ENCODE results near the gene LTBP1.
"Not testable (repeated sequence)": the region's sequence is repeated elsewhere in the genome, so short reads cannot be mapped to it uniquely, and the experiment has no call there.

Gene LTBP1, protein sequence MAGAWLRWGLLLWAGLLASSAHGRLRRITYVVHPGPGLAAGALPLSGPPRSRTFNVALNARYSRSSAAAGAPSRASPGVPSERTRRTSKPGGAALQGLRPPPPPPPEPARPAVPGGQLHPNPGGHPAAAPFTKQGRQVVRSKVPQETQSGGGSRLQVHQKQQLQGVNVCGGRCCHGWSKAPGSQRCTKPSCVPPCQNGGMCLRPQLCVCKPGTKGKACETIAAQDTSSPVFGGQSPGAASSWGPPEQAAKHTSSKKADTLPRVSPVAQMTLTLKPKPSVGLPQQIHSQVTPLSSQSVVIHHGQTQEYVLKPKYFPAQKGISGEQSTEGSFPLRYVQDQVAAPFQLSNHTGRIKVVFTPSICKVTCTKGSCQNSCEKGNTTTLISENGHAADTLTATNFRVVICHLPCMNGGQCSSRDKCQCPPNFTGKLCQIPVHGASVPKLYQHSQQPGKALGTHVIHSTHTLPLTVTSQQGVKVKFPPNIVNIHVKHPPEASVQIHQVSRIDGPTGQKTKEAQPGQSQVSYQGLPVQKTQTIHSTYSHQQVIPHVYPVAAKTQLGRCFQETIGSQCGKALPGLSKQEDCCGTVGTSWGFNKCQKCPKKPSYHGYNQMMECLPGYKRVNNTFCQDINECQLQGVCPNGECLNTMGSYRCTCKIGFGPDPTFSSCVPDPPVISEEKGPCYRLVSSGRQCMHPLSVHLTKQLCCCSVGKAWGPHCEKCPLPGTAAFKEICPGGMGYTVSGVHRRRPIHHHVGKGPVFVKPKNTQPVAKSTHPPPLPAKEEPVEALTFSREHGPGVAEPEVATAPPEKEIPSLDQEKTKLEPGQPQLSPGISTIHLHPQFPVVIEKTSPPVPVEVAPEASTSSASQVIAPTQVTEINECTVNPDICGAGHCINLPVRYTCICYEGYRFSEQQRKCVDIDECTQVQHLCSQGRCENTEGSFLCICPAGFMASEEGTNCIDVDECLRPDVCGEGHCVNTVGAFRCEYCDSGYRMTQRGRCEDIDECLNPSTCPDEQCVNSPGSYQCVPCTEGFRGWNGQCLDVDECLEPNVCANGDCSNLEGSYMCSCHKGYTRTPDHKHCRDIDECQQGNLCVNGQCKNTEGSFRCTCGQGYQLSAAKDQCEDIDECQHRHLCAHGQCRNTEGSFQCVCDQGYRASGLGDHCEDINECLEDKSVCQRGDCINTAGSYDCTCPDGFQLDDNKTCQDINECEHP (N-terminal part only)

DNA sequence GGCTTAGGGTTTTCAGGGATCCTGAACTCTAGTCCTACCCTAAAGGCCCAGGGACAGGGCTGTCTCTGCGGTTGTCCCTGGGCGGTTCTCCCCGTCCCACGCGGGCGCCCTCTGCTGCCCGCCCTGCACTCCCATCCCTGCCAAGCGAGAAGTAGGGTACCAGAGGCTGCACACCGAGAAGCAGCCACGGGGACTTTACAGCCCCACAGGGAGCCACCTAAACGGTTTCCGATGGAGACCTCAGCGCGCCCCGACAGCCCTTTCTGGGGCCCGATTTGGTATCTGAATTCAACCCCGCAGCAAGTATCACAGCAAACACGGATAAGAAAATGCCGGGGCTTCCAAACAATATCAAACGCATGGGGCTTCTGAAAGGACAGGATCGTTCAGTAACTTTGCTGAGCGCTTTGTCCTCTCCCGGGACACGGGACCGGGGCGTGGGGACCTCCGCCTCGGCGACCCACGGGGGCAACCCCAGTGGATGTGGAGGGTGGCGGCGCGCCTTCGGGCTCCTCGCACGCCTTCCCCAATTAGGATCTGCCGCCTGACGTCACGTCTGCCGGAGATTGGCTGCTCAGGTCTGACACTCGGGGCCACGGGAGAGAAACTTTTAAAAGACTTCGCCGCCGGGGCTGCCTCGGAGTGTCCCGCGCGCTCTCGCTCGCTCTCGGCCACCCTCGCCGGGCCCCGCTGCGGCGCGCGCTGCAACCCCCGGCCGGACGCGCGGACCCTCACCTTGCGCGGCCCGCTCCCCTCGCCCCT is at the start of gene LTBP1:
Gene LTBP1, plus strand, starts transcription at position 640 of the 762 bp plus-strand sequence. CDS start 372 bp downstream, outside the sequence.
- no peak for DNase-seq

DNA sequence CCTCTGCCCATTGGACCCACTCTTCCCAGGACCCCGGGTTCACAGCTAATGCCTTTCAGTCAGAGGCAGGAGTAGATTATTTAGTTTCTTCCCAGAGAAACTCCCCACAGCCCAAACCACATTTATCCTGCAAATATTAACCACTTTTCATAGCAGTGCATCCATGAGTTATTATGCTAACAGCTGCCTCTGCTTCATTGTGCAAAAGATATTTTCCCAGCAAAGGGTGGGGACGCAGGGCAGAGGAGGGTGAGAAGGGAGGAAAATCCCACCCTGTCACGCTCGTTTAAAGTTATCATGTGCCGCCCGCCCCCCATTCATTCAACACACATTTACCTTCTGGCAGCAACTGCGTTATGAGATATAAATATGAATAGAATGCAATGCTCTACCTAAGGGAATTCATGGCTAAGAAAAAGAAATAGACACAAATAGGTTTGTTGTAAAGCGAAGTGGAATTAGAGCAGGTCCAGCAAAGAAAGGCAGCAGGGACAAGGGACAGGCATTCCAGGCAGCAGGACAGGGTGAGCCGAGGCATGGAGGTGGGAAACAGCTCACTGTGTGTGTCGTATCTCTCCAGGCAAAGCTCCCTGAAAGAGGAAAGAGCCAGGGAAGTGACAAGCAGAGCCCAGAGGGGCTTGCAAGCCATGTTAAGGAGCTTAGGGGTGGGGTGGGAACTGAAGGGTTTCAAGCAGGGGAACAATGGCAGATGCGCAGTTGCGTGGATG is 46.3 kb upstream of the LTBP1 start:
- no peak for DNase-seq

DNA sequence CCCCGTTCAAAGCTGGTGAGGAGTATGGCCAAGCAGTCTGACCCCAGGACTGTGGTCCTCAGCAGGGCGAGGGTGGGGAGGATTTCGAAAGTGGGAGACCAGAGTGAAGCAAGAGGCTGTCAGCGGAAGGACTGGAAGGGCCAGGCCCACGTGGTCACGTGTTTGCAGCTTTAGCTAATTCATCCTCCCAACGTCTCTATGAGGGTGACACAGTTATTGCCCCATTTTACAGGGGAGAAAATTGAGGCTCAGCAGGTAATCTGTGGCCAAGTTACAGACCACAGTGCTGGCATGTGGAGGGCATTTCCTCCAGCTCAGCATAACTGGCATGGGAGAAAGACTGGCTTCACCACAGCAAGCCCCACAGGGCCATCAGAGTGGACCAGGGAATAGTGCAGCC is 45.4 kb upstream of the LTBP1 start:
- DNase-seq, result no peak

DNA sequence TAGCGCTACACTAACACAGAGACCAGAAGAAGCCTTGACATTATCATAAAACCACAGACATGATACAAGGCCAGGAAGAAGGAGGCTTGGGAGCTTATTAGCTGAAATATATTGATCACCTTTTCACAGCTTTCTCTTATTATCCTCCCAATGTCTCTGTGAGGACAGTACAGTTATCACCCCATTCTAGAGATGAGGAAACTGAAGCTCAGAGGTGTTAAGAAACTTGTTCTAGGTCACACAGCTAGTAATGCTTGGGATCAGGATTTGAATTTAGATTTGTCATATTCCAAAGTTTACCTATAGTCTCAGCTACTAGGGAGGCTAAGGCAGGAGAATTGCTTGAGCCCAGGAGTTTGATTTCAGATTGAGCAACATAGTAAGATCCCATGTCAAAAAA is 44.6 kb upstream of the LTBP1 start:
- DNase-seq, result no peak

DNA sequence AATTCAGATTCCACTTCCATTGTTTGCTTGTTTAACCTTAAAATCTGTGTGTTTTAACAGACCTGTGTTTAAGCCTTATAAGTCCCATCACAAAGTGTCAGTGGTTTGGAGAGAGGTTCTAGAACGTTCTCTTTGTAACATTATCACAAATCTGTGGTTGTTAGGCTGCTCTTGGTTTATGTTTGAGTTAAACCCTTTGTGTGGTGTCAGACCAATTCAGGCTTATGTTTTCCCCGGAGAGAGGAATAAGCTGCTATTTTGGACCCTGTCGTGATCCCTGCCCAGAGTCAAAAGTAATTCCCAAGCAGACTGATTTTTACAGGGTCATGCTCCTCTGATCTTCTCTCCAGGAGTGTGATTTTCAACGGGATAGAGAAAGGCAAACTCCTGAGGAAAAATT is 43.8 kb upstream of the LTBP1 start:
- DNase-seq, result no peak

DNA sequence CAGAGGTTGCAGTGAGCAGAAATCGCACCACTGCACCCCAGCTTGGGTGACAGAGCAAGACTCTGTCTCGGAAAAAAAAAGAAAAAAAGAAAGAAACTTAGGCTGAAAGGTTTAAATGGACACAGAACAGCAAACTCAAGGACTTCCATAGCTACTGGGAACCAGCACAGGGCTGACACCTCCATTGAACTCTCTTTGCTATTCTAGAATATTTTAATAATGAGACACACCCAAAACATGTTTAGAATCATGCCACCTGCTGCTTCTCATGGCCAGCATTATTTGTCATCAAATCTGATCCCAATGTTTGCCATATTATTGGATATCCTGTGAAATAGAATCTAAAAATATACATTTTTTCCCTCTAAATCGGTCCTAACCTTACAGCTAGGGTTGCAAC is 42.7 kb upstream of the LTBP1 start:
- DNase-seq, result no peak

DNA sequence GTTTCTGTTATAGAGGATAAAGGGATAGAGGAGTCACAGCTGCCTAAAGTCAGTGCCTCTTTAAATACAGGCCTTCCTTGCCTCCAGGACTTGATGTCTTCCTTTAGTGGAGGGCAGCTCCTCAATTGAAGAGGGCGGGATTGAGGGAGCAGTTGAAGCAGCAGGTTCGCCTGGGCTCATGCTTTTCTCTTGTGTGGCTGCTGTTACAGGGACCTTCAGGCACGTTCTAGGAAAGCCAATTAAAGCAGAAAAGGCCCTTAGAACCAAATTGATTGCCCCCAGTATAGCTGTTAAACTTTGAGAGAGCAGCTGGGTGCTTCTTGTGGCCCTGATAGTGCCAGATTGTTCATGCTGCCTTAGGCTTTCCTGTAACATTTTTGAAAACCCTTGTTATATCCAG is 42.0 kb upstream of the LTBP1 start:
- no peak for DNase-seq

DNA sequence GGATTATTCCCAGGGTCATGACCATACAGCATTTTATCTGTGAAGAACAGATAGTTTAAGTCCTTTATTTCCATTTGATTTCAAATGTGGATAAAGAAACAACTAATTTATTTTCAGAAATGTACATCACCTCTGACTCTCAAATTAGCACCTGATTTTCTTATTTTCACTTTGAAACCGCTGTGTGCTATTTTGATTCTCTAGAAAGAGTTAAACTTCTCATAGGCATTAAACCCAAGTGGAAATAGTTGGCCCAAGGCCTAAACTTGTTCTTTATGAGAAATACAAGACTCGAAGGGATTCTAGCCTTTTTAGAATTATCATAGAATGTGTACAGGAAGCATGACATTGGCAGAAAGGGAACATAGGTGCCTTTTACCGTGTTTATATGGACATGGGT is 41.5 kb upstream of the LTBP1 start:
- no peak for DNase-seq

DNA sequence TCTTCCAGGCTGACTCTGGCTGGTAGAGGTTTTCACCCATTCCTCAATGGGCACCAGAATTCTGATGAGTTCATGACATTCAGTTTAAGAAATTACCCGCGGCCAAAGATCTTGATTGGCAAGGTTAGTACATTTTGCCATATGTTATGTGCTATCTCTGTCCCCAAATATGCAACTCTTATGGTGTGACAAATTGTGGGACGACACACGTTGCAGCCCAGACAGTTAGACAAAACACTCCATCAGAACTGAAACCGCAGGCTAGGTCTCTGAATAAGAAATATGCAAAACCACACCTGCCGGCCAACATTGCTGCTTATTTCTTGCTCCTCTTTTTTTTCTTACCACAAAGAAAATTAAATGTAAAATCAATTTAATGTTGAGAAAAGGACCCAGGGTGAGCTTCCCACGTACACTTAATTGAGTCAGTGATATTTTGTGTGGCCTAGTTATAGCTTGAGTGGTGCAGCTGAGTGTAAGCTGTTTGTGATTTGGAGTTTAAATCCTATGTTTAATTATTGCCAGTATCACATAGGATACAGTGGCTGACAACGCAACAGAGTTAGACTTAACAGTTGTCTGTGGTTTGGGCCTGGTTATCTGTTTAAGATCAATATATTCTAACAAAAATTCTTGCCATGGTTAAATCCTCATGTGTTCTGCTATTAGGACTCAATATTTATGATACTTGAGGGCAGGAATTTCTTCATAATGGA is 35.7 kb upstream of the LTBP1 start:
- DNase-seq, result no peak

DNA sequence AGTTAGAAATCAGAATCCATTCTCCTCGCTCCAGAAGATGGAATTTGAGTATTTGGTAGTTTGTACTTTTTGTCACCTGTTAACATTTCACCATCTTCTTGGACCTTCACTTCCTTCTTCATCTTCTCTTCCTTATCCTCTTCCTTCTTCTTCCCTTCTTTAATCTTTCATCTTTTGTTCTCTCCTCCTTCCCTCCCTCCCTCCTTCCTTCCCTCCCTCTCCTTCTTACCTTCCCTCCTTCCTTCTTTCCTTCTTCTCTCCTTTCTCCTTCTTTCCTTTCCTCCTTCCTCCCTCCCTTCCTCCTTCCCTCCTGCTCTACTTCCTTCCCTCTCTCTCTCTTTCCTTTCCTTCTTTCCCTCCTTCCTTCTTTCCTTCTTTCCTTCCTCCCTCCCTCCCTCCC is 31.1 kb upstream of the LTBP1 start:
- no peak for DNase-seq

DNA sequence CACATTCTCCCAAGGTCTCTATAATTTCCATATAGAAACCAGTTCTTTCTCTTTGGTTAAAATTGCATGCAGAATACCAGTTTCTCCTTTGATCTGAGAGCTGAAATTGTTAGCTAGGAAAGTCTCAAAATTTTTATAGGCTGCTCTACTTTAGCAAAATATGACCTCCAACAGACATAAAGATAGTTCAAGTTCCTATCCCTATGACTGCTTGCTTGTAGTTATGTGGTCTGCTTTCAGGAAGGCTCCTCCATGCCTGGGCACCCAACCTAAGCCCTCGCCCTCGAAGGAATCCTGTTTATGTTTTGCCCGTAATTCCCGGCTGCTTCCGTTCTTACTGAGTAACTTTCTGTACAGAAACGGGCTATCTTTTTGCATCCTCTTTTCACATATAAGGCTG is 28.0 kb upstream of the LTBP1 start:
- DNase-seq, result no peak

DNA sequence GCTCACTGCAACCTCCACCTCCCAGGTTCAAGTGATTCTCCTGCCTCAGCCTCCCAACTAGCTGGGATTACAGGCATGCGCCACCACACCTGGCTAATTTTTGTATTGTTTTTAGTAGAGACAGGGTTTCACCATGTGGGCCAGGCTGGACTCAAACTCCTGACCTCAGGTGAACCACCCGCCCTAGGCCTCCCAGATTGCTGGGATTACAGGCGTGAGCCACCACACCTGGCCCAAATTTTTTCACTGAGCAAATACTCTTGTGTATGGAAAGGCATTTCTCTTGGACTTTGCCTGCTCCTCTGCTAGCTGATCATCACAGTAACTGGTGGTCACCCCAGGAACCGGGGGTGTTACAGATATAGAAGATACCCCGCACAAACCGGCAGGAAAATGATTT is 26.9 kb upstream of the LTBP1 start:
- DNase-seq, result not testable (repeated sequence)

DNA sequence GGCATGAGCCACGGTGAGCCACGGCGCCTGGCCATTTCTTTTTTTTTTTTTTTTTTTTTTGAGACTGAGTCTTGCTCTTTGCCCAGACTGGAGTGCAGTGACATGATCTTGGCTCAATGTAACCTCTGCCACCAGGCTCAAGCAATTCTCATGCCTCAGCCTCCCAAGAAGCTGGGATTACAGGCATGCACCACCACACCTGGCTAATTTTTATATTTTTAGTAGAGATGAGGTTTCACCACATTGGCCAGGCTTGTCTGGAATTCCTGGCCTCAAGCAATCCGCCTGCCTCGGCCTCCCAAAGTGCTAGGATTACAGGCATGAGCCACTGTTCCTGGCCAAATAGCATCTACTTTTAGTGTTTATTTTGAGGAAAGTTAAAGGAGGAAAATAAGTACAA is 25.3 kb upstream of the LTBP1 start:
- DNase-seq, result not testable (repeated sequence)

DNA sequence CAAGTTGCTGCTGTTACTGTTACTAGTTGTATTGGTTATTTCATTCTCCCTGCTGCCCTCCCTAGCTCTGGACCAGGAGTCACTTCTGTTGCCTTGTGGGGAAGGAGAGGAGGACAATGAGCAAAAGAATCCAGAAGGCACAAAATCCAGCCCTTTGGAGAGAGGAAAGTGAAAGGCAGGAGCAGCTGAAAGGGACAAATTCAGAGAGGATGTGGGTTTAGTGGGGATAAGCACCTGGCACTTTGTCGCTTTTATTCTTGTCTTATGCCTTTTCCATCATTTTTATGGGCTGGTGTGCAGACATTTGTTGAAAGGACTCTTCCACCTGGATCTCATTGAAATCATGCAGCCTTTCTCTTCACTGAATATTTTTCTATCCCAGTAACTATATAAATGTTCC is 24.3 kb upstream of the LTBP1 start:
- DNase-seq, result no peak

DNA sequence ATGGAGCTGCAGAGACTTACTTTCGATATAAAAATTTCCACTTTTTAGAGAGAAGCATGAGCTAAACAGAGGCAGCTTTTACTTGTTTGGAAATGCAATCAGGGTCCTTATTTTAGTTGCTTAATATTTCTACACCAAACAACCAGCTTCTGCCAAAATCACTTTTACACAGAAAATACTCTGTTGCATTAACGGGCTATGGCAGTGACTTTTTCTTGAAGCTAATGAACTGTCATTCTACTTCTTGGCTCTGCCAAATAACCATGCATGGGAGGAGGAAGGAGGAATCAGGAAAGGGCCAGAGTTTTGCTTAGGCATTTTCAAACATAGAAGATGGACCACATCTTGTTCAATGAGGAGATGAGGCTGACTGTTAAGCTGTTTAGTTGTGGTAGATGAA is 23.6 kb upstream of the LTBP1 start:
- no peak for DNase-seq

DNA sequence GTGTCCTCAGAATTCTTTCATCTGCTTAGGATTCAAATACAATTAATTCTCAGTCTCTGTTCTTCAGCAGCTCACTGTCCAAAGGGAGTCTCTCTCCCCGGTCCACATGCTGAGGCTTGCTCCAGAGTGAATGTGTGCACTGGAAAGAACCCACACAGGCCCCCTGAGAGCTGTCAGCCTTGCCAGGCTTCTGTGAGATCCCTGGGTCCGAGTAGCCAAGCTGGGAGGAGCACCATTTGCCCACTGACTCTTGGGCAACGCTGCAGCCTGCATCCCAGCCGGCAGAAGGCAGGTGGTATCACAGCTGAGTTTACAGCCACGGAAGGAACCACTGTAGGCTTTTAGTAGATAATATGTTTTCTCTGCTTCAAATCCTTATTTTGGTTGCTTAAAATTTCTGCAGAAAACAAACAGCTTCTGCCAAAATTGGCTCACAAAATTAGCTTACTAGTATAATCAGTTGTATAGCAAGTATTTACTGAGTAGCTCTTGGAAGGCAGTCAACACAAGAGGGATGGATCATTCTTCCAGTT is 21.4 kb upstream of the LTBP1 start:
- DNase-seq, result no peak

DNA sequence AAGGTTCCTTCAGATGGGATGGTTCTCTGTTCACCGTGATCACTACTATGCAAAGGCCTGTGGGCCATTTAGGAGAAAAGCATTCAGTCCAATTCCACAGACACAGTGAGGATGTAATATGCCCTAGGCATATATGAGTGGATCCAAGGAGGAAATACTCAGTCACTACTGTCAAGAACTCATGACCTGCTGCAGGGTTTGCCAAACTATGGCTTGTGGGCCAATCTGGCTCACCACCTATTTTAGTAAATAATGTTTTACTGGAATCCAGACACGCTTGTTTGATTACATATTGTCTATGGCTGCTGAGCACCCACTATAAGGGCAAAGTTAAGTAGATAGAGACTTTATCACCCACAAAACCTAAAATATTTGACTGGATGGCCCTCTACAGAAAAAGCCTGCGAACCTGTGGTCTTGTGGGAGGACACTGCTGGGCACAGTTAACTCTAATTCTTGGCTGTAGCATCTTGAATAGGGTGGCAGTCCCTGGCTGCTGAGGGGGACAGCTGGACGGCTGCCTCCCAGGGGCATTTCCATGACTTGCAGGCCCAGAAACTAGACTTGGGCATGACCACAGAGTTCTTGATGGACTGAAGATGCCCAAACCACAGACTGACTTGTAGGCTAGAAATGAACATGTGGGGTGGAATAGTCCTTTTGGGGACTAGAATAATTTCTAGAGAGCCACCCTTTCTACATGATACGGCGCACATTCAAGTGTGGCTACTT is 20.6 kb upstream of the LTBP1 start:
- DNase-seq, result no peak

DNA sequence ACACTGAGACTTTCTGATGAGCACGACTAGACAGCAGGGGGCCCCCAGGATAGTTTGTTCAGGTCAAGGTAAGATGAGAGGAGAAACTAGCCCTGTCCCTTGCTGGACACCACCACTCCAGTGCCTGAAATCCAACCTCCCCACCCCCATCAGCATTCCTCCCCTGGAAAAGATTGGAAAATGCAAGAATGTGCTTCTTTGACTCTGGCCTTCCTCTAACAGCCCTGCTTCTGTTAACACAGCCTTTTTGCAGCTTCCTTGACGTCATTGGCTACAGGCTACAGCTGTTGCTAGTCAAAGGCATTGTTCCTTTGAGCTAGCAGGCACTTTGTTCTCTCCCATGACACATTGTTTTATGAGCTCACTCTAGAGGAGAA is 20.1 kb upstream of the LTBP1 start:
- no peak for DNase-seq

DNA sequence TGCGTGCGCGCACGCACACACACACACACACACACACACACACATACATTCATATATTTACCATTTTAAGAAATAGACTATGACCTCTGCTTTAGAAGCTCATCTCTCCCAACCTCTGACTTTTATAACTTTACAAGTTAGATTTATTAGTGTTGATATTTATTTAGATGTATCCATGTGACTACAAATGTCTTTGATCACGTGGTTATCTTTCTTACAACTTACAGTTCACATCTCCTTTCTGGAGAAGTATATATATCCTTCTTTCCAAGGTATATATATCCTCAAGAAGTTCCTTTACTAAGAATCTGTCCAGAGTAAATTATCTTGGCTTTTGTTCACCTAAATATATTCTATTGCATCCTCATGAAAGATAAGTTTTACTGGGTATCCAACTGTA is 16.3 kb upstream of the LTBP1 start:
- DNase-seq, result no peak

DNA sequence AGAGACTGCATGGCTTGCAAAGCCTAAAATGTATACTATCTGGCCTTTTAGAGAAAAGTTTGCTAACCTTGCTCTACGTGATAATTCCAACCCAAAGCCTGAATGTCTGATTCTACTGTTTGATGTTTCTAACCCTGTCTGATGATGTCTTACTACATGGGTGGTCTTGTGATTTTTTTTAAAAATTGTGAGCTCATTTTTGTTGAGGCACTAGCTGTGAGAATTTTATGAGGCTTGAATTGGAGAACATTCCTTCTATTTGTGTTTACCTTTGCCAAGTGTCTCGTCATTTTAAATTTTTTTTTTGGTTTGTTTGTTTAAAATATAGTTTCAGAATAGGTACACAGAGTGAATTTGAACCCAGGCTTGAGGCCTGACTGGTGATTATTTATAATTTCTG is 15.2 kb upstream of the LTBP1 start:
- DNase-seq, result no peak

Data from SIG-M5 (cell line).